ENCODE data around the gene POMP. TPM values are rescaled to one million over a fixed set of nuclear protein-coding genes. Genes with fewer than 3 reads are reported as not detected.

POMP gene
- 34.1 TPM for total RNA-seq

GRCh38 chr13:28658796-28659620 is at the start of gene POMP:
TSS of gene POMP (plus strand) at chr13:28659130. CDS start at chr13:28659185, 55 bp downstream.

GRCh38 chr13:28718543-28719226 is 59.8 kb downstream of the POMP start, which contains the start of gene SLC46A3:
TSS of gene SLC46A3 (minus strand) at chr13:28718970. CDS start at chr13:28717998, 972 bp downstream.

Small RNA genes lying within 50 kb of the gene (small RNA-seq; reads per million reads assigned to genes)
- gene RF00019 (ENCODE audit: low replicate concordance): not detected
- not detected for gene RNU6-53P (ENCODE audit: low replicate concordance)

Other genes with a start within 250 kb of the POMP start
- 10.0 TPM for gene FLT1, start 164.0 kb upstream of the POMP start, total RNA-seq
- 2.8 TPM for gene SLC46A3, start 59.8 kb downstream of the POMP start, total RNA-seq
- 6.9 TPM for gene MTUS2, start 161.2 kb downstream of the POMP start, total RNA-seq

Data from parietal lobe (tissue), 2 donors.